ENCODE results near the gene CACNB2. TPM values are rescaled to one million over a fixed set of nuclear protein-coding genes. Genes with fewer than 3 reads are reported as not detected.

CACNB2 gene
- total RNA-seq, 1 experiment from 2014 or later, result 3.2 TPM

GRCh38 chr10:18214691-18215563 is 74.7 kb downstream of the CACNB2 start:
- POLR2A ChIA-PET, result no interaction called here
- peak; percentile 86 for ATAC-seq
- no peak overlapping the region for H3K4me3 Mint-ChIP-seq
- TF ChIP-seq IRF1 (CRISPR knock-in tag; IDR thresholded peaks at IDR 0.05) (no peak), CTCF (IDR thresholded peaks at IDR 0.05) (peak; percentile 53)
- no peak overlapping the region for H3K27ac Mint-ChIP-seq
- H3K27me3 Mint-ChIP-seq (ENCODE audit: low read depth), result no peaks in the 10 kb centered on the region
- DNase-seq (ENCODE audit: low spot score), result peak; percentile 61
- CTCF ChIA-PET, result no interaction called here
- peaks cover 4% of the 10 kb centered on the region for H3K4me1 Mint-ChIP-seq
- no peaks in the 10 kb centered on the region for H3K36me3 Mint-ChIP-seq
- no peaks in the 10 kb centered on the region for H3K9me3 Mint-ChIP-seq

GRCh38 chr10:18216482-18216881 is 76.3 kb downstream of the CACNB2 start:
- CTCF ChIA-PET, result interaction anchor here (0.6 to 1.7 kb wide), 22 partner anchors 8 to 608 kb away, joined by 3 to 14 read pairs (median 4); partner anchors contain the start of gene HACD1
- Mint-ChIP-seq H3K27ac (no peak overlapping the region), H3K9me3 (no peaks in the 10 kb centered on the region), H3K4me1 (peaks cover 4% of the 10 kb centered on the region), H3K36me3 (no peaks in the 10 kb centered on the region), H3K27me3 (ENCODE audit: low read depth) (no peaks in the 10 kb centered on the region), H3K4me3 (no peak overlapping the region)
- POLR2A ChIA-PET, result interaction anchor here (0.7 kb wide), 1 partner anchor 291 kb away, joined by 3 read pairs; no protein-coding TSS in a partner anchor
- TF ChIP-seq ZNF512 (CRISPR knock-in tag; IDR thresholded peaks at IDR 0.05; ENCODE audit: borderline replicate concordance) (no peak), NFE2L1 (CRISPR knock-in tag; IDR thresholded peaks at IDR 0.05) (no peak), CBFB (CRISPR knock-in tag; IDR thresholded peaks at IDR 0.05; ENCODE audit: low read depth) (no peak), PRDM15 (CRISPR knock-in tag; IDR thresholded peaks at IDR 0.05) (no peak), NR2C2 (CRISPR knock-in tag; IDR thresholded peaks at IDR 0.05) (no peak), ZMAT4 (CRISPR knock-in tag; IDR thresholded peaks at IDR 0.05) (no peak), MLX (CRISPR knock-in tag; IDR thresholded peaks at IDR 0.05) (no peak), SP1 (CRISPR knock-in tag; conservative IDR thresholded peaks at IDR 0.05) (no peak), GABPB1 (CRISPR knock-in tag; IDR thresholded peaks at IDR 0.05) (no peak), CREM (CRISPR knock-in tag; IDR thresholded peaks at IDR 0.05) (no peak), RORB (CRISPR knock-in tag; IDR thresholded peaks at IDR 0.05) (no peak)
- ATAC-seq, result peak; percentile 38
- DNase-seq (ENCODE audit: low spot score), result no peak
